HS-5 (cell line): ENCODE measurements around the gene SCRN1.
"Not testable (repeated sequence)": the region's sequence is repeated elsewhere in the genome, so short reads cannot be mapped to it uniquely, and the experiment has no call there.

Source experiments
- DNase-seq: peaks from one replicate; pipeline ENCODE4 v3.0.0-alpha.2; 2012; ENCODE audit warnings: low read depth

Gene SCRN1

GRCh38 chr7:29968683-29969395 is 20.8 kb downstream of the SCRN1 start:
- no peak for DNase-seq

- DNase-seq = no peak
These were observed 24.6 kb downstream of the SCRN1 start for GRCh38 chr7:29965030-29965429.

- no peak for DNase-seq
These were observed 27.6 kb downstream of the SCRN1 start for GRCh38 chr7:29962035-29962434.

DNA sequence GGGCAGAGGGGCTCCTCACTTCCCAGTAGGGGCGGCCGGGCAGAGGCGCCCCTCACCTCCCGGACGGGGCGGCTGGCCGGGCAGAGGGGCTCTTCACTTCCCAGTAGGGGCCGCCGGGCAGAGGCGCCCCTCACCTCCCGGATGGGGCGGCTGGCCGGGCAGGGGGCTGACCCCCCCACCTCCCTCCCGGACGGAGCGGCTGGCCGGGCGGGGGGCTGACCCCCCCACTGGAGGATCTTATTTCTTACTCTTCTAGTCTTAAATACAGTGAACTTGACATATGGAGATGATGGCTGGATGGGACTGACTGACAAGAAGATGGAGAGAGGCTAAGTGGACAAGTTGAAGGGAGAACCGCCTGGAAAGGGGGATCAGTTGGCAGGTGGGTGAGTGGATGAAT is 28.0 kb downstream of the SCRN1 start:
- not testable (repeated sequence) for DNase-seq

- DNase-seq = no peak
These were observed 30.8 kb downstream of the SCRN1 start for GRCh38 chr7:29958667-29959358.

- DNase-seq = no peak
These were observed 31.9 kb downstream of the SCRN1 start for GRCh38 chr7:29957521-29958310.

GRCh38 chr7:29956487-29956836 is 33.1 kb downstream of the SCRN1 start:
- no peak for DNase-seq

- DNase-seq = no peak
These were observed 33.7 kb downstream of the SCRN1 start for GRCh38 chr7:29955799-29956486.

DNA sequence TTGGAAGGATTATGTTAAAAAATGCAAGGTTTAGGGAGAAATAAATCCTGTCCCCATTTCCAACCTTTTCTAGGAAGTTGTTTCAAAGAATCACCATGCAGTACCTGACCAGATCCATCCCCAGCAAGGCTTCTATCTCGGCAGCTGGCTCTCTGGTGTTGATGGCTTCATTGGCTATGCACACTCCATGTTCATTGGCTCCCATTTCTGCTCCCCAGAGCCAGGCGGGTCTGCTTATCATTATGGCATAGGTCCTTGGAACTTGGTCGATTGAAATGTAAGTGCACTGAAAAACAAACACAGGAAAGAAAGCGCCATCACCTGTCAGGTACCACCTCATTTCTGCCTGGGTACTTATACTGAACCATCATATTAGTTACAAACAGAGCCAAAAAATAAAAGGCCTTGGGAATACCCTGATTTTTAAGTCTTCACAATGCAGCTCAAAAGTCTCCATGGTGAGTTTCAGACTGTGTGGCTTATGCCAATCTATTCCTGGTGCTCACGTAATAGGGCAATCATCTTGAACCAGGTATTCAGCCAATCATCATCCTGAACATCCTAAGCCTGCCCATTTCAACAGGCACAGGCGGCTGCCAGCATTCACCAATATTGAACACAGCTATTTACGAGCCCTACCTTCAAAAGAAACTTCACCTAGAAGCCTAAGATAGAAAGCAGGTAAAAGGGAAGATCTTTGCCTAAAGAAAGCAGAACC is 34.4 kb downstream of the SCRN1 start:
- DNase-seq = no peak

DNA sequence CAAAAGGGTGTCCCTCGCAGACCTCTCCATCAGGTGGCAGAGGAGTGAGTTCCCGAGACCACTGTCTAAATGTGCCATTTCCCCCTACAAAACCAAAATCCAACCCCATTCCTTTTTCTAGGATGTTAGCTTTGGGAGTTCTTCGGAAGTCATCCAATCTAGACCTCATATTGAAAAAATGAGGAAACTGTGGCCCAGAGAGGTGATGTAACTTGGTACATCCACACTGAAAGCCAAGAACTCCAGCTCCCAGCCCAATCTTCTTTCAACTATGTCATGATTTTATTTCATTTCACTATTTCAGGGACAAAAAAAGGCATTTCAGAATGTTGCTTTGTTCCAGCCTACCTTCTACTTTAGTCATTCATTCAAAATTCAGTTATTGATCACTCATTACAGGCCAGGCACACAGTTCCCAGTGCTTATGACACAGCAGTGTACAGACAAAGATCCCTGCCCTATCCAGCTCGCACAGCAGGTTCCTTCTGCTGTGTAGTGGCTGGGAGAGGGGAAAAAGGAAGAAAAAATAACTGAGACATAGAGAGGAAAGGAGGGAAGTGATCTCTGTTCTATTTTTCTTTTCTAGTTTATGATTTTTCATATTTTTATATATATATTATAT is 35.8 kb downstream of the SCRN1 start:
- no peak for DNase-seq

GRCh38 chr7:29951206-29951605 is 38.4 kb downstream of the SCRN1 start:
- no peak for DNase-seq

- no peak for DNase-seq
These were observed 39.1 kb downstream of the SCRN1 start for GRCh38 chr7:29950480-29950879.

DNA sequence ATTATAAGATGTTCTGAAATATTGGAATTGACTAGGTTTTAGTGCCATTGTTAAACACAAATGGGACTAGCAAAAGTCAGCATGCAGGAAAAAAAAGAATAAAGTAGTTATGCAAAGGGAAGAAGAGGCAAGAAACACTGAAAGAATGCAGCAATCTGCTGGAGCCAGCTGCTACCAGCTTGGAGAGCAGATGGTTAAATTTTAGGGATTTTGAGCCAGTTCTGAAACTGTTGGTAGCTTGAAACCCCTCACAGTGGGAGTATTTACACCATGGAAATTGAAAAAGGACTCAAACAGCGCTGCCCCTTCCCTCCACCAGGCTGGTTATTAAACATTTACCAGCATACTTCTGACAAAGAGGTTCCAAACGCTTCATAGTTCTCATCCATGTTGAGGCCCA is 41.0 kb downstream of the SCRN1 start:
- DNase-seq = no peak

GRCh38 chr7:29946428-29947186 is 43.0 kb downstream of the SCRN1 start:
- no peak for DNase-seq

- DNase-seq = no peak
These were observed 44.3 kb downstream of the SCRN1 start for GRCh38 chr7:29945259-29945809.

- no peak for DNase-seq
These were observed 49.4 kb downstream of the SCRN1 start for GRCh38 chr7:29940199-29940598.

DNA sequence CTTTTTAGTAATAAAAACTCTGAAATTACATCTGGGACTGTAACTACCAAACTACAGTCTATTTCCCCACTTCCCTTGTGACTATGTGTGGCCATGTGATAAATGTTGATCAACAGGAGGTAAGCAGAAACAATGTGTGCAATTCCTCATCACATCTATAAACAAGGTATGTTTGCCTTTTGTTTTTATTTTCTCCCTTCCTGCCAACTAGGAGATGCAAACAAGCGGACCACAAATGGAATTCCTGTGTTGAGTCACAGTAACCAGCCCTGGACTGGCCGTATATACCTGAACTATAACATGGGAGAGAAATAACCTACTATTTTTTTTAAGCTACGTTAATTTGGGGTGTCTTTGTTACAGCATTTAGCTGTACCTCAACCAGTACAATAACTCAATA is 52.5 kb downstream of the SCRN1 start:
- DNase-seq = no peak

DNA sequence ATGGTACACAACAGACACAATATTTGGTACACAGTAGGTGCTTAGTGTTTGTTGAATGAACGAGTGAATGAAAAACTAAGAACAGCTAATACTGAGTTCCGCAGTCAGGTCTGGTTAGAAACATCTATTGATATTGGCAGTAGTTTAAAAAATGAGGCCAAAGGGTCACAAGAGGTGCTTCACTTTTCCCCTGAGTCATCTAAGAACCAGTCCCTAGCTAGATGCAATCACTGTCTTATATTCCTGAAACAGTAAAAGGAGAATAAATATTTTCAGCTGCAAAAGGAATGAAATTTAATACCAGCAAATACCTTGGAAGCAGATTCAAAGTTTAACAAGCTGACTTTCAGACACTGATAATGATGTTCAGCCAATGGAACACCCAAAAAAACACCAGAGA is 54.5 kb downstream of the SCRN1 start:
- DNase-seq = no peak

DNA sequence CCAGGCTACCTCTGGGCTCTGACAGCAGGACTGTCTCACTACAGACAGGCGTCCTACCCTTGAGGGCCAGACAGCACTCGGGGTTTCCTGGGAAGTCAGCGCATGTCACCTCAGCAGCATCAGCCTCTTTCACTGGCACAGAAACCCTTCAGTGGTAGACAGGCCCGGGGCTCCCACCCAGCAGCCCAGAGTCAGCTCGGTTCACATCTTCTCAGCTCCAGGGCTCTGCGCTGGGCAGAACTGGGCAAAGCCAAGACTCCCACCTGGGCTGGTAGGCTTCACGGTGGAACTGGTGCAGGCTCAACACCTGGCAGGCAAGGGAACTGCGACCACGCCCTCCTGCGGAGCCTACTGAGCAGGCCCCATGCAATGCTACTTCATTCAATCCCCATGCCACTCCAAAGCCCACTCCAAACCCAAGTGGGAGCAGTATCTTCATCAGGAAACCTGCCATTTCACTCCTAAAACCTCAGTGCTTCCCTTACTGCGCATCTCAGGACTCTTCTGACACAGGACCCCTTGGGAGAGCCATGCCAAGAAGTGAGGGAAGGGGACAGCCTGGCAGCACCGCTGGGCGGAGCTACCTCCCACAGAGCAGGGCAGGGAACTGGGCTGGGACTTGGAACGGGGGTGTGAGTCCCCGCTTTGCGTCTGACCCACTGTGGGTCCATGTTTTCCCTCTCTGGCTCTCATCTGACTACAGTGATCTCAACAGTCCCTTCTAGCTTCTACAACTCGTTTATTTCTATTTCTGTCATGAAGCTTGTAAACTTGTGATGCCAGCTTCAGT is 60.4 kb downstream of the SCRN1 start:
- DNase-seq = no peak

- DNase-seq = no peak
These were observed 62.9 kb downstream of the SCRN1 start for GRCh38 chr7:29926741-29927140.
